ENCODE data around the gene PDRG1.
"Not testable (repeated sequence)": the region's sequence is repeated elsewhere in the genome, so short reads cannot be mapped to it uniquely, and the experiment has no call there.

PDRG1 gene

GRCh38 chr20:31948008-31948407, 3.8 kb downstream of the PDRG1 start:
- no peak overlapping the region for H3K27ac Mint-ChIP-seq
- DNase-seq (ENCODE audit: low spot score in 2 of 2) (no peak), ATAC-seq (no peak)
- peaks cover 69% of the 10 kb centered on the region for H3K36me3 Mint-ChIP-seq
- H3K4me1 Mint-ChIP-seq: peaks cover 37% of the 10 kb centered on the region
- H3K9me3 Mint-ChIP-seq: no peaks in the 10 kb centered on the region
- H3K4me3 Mint-ChIP-seq: no peak overlapping the region

GRCh38 chr20:31945785-31946184, 6.1 kb downstream of the PDRG1 start:
- DNase-seq (ENCODE audit: low spot score in 2 of 2) (no peak), ATAC-seq (no peak)
- Mint-ChIP-seq H3K27ac (no peak overlapping the region), H3K36me3 (peaks cover 56% of the 10 kb centered on the region), H3K9me3 (no peaks in the 10 kb centered on the region), H3K4me3 (no peak overlapping the region), H3K4me1 (peaks cover 22% of the 10 kb centered on the region)

GRCh38 chr20:31945319-31945718, 6.5 kb downstream of the PDRG1 start:
- ATAC-seq (no peak), DNase-seq (ENCODE audit: low spot score in 2 of 2) (no peak)
- H3K36me3 Mint-ChIP-seq: peaks cover 56% of the 10 kb centered on the region
- H3K4me1 Mint-ChIP-seq: peaks cover 17% of the 10 kb centered on the region
- H3K9me3 Mint-ChIP-seq: no peaks in the 10 kb centered on the region
- no peak overlapping the region for H3K4me3 Mint-ChIP-seq
- H3K27ac Mint-ChIP-seq: no peak overlapping the region

GRCh38 chr20:31943052-31943471, 8.8 kb downstream of the PDRG1 start:
- H3K4me3 Mint-ChIP-seq: no peak overlapping the region
- H3K4me1 Mint-ChIP-seq: no peaks in the 10 kb centered on the region
- DNase-seq (ENCODE audit: low spot score in 2 of 2): no peak
- H3K36me3 Mint-ChIP-seq: peaks cover 39% of the 10 kb centered on the region
- H3K9me3 Mint-ChIP-seq: no peaks in the 10 kb centered on the region
- no peak for ATAC-seq
- H3K27ac Mint-ChIP-seq: no peak overlapping the region

- Mint-ChIP-seq H3K4me3 (no peak overlapping the region), H3K36me3 (peaks cover 5% of the 10 kb centered on the region), H3K4me1 (no peaks in the 10 kb centered on the region), H3K27ac (no peak overlapping the region), H3K9me3 (no peaks in the 10 kb centered on the region)
- DNase-seq (ENCODE audit: low spot score in 2 of 2) (no peak), ATAC-seq (no peak)
Observed at GRCh38 chr20:31939661-31940060, 12.2 kb downstream of the PDRG1 start.

GRCh38 chr20:31937820-31938219, 14.0 kb downstream of the PDRG1 start:
- Mint-ChIP-seq H3K9me3 (no peaks in the 10 kb centered on the region), H3K27ac (no peak overlapping the region), H3K4me1 (no peaks in the 10 kb centered on the region)

GRCh38 chr20:31936420-31936819, 15.4 kb downstream of the PDRG1 start:
- Mint-ChIP-seq H3K9me3 (no peaks in the 10 kb centered on the region), H3K4me1 (no peaks in the 10 kb centered on the region)

More at GRCh38 chr20:31937820-31938219, 14.0 kb downstream of the PDRG1 start:
- Mint-ChIP-seq H3K4me3 (no peak overlapping the region), H3K36me3 (no peaks in the 10 kb centered on the region)
- DNase-seq (ENCODE audit: low spot score in 2 of 2) (no peak), ATAC-seq (no peak)

GRCh38 chr20:31934968-31935764, 16.7 kb downstream of the PDRG1 start:
- DNase-seq (ENCODE audit: low spot score in 2 of 2) (no peak), ATAC-seq (no peak)
- H3K4me3 Mint-ChIP-seq: no peak overlapping the region
- H3K27ac Mint-ChIP-seq: no peak overlapping the region
- H3K36me3 Mint-ChIP-seq: no peaks in the 10 kb centered on the region
- H3K4me1 Mint-ChIP-seq: no peaks in the 10 kb centered on the region
- H3K9me3 Mint-ChIP-seq: no peaks in the 10 kb centered on the region

More at GRCh38 chr20:31936420-31936819, 15.4 kb downstream of the PDRG1 start:
- no peaks in the 10 kb centered on the region for H3K36me3 Mint-ChIP-seq
- no peak for DNase-seq (ENCODE audit: low spot score in 2 of 2)
- no peak overlapping the region for H3K27ac Mint-ChIP-seq
- no peak overlapping the region for H3K4me3 Mint-ChIP-seq
- ATAC-seq: no peak

GRCh38 chr20:31934491-31934890, 17.4 kb downstream of the PDRG1 start:
- no peaks in the 10 kb centered on the region for H3K4me1 Mint-ChIP-seq
- no peaks in the 10 kb centered on the region for H3K36me3 Mint-ChIP-seq
- no peak overlapping the region for H3K4me3 Mint-ChIP-seq

GRCh38 chr20:31933698-31934097, 18.1 kb downstream of the PDRG1 start:
- Mint-ChIP-seq H3K36me3 (no peaks in the 10 kb centered on the region), H3K4me1 (no peaks in the 10 kb centered on the region)

More at GRCh38 chr20:31934491-31934890, 17.4 kb downstream of the PDRG1 start:
- ATAC-seq: no peak
- no peaks in the 10 kb centered on the region for H3K9me3 Mint-ChIP-seq
- H3K27ac Mint-ChIP-seq: no peak overlapping the region
- DNase-seq (ENCODE audit: low spot score in 2 of 2): no peak

GRCh38 chr20:31930779-31931178, 21.1 kb downstream of the PDRG1 start:
- H3K36me3 Mint-ChIP-seq: no peaks in the 10 kb centered on the region
- H3K4me3 Mint-ChIP-seq: no peak overlapping the region
- no peaks in the 10 kb centered on the region for H3K4me1 Mint-ChIP-seq
- no peak for DNase-seq (ENCODE audit: low spot score in 2 of 2)
- no peaks in the 10 kb centered on the region for H3K9me3 Mint-ChIP-seq
- ATAC-seq: no peak
- H3K27ac Mint-ChIP-seq: no peak overlapping the region

More at GRCh38 chr20:31933698-31934097, 18.1 kb downstream of the PDRG1 start:
- ATAC-seq (no peak), DNase-seq (ENCODE audit: low spot score in 2 of 2) (no peak)
- Mint-ChIP-seq H3K4me3 (no peak overlapping the region), H3K9me3 (no peaks in the 10 kb centered on the region), H3K27ac (no peak overlapping the region)

GRCh38 chr20:31929631-31930030, 22.2 kb downstream of the PDRG1 start:
- ATAC-seq; DNase-seq (ENCODE audit: low spot score in 2 of 2); H3K36me3 Mint-ChIP-seq; H3K9me3 Mint-ChIP-seq; H3K4me3 Mint-ChIP-seq; H3K27ac Mint-ChIP-seq; H3K4me1 Mint-ChIP-seq: not testable (repeated sequence)

GRCh38 chr20:31927627-31928159, 24.2 kb downstream of the PDRG1 start:
- ATAC-seq: no peak
- Mint-ChIP-seq H3K27ac (no peak overlapping the region), H3K36me3 (no peaks in the 10 kb centered on the region), H3K4me1 (peaks cover 16% of the 10 kb centered on the region), H3K4me3 (no peak overlapping the region), H3K9me3 (no peaks in the 10 kb centered on the region)
- no peak for DNase-seq (ENCODE audit: low spot score in 2 of 2)

GRCh38 chr20:31926493-31926892, 25.4 kb downstream of the PDRG1 start:
- H3K36me3 Mint-ChIP-seq: no peaks in the 10 kb centered on the region
- no peak overlapping the region for H3K4me3 Mint-ChIP-seq
- H3K9me3 Mint-ChIP-seq: no peaks in the 10 kb centered on the region
- peaks cover 16% of the 10 kb centered on the region for H3K4me1 Mint-ChIP-seq
- DNase-seq (ENCODE audit: low spot score in 2 of 2) (no peak), ATAC-seq (no peak)
- H3K27ac Mint-ChIP-seq: no peak overlapping the region

- no peak overlapping the region for H3K4me3 Mint-ChIP-seq
- DNase-seq (ENCODE audit: low spot score in 2 of 2) (no peak), ATAC-seq (no peak)
- no peak overlapping the region for H3K27ac Mint-ChIP-seq
- H3K36me3 Mint-ChIP-seq: no peaks in the 10 kb centered on the region
- H3K9me3 Mint-ChIP-seq: no peaks in the 10 kb centered on the region
- peaks cover 16% of the 10 kb centered on the region for H3K4me1 Mint-ChIP-seq
Observed at GRCh38 chr20:31925631-31926030, 26.2 kb downstream of the PDRG1 start.

GRCh38 chr20:31924561-31924960, 27.3 kb downstream of the PDRG1 start:
- Mint-ChIP-seq H3K4me3 (no peak overlapping the region), H3K27ac (no peak overlapping the region), H3K4me1 (peaks cover 16% of the 10 kb centered on the region), H3K9me3 (no peaks in the 10 kb centered on the region), H3K36me3 (no peaks in the 10 kb centered on the region)
- DNase-seq (ENCODE audit: low spot score in 2 of 2) (no peak), ATAC-seq (no peak)
